Measurements from ENCODE around the gene PLEKHA3. TPM values are rescaled to one million over a fixed set of nuclear protein-coding genes. Genes with fewer than 3 reads are reported as not detected.

Gene PLEKHA3
- total RNA-seq, 2 donors from 2014 or later: 21.2 to 22.8 TPM

DNA sequence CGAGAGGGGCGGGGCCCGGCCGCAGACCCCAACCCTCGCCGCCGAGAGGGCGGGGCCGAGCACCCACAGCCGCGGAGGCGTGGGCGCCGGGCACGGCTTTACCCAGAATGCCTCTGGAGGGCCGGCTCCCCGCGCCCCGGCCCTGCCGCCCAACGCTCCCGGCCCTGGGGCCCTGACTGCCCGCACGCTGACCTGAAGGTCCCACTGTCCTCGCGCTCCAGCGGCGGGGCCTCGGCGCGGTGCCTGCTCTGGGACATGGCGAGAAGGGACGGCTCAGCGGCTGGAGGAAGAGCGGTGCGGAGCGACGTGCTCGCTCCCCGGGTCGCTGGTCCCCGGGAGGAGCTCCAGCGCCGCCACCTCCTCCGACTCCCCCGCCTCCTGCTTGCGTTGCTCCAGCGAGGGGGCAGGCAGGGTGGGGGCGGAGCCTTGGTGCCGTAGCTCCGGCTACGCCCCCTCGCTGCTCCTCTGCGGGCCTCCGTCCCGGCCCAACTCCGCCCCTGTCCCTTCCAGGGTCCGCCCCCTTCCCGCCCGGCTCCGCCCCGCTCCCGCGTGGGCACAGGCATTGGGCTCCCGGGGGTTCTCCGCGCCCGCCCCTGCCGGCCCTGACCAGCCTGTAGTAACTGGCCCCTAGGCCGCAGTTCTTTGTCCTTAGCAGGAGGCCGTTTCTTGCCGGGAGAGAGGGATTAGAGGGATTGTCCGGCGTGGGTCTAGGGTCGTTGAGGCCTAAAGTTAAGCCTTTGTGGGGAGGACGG is 29.3 kb upstream of the PLEKHA3 start, which contains the start of the genes PJVK and PRKRA:
PJVK (plus strand) TSS at position 605 of the 752 bp plus-strand sequence. CDS start 2,032 bp downstream, outside the sequence.
PRKRA (minus strand) TSS at position 402 of the 752 bp plus-strand sequence; CDS start at position 257, 145 bp downstream.
- Mint-ChIP-seq H3K27me3 (ENCODE audit: insufficient read depth) (no peaks in the 10 kb centered on the region), H3K4me3 (peak within 1 kb of the TSS; percentile 79), H3K36me3 (ENCODE audit: low read depth) (peaks cover 27% of the 10 kb centered on the region), H3K4me1 (peaks cover 19% of the 10 kb centered on the region), H3K9me3 (no peaks in the 10 kb centered on the region), H3K27ac (peak within 1 kb of the TSS; percentile 100)
- 0 to 4% methylated on average over 8 to 76 of the region's 76 CpGs for WGBS, 2 experiments (ENCODE audit: insufficient coverage in 1 of 2, insufficient read length in 1 of 2)
- Histone ChIP-seq H3K27me3 (ENCODE audit: control insufficient read depth, insufficient read depth, low read length, poor library complexity, severe bottlenecking) (no peaks in the 10 kb centered on the region), H3K4me3 (ENCODE audit: low read length) (peak within 1 kb of the TSS; percentile 92), H3K27ac (ENCODE audit: low read depth, low read length) (peak within 1 kb of the TSS; percentile 99), H3K9ac (ENCODE audit: extremely low read depth, low read length, poor library complexity, severe bottlenecking) (peak within 1 kb of the TSS; percentile 97), H3K36me3 (ENCODE audit: control insufficient read depth, insufficient read depth, low read length) (peaks cover 27% of the 10 kb centered on the region), H3K4me1 (ENCODE audit: control insufficient read depth, insufficient read depth, low read length) (no peaks in the 10 kb centered on the region), H3K9me3 (ENCODE audit: control insufficient read depth, low read length) (no peaks in the 10 kb centered on the region)
- TF ChIP-seq, protein P1, sequence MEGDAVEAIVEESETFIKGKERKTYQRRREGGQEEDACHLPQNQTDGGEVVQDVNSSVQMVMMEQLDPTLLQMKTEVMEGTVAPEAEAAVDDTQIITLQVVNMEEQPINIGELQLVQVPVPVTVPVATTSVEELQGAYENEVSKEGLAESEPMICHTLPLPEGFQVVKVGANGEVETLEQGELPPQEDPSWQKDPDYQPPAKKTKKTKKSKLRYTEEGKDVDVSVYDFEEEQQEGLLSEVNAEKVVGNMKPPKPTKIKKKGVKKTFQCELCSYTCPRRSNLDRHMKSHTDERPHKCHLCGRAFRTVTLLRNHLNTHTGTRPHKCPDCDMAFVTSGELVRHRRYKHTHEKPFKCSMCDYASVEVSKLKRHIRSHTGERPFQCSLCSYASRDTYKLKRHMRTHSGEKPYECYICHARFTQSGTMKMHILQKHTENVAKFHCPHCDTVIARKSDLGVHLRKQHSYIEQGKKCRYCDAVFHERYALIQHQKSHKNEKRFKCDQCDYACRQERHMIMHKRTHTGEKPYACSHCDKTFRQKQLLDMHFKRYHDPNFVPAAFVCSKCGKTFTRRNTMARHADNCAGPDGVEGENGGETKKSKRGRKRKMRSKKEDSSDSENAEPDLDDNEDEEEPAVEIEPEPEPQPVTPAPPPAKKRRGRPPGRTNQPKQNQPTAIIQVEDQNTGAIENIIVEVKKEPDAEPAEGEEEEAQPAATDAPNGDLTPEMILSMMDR (conservative IDR thresholded peaks at IDR 0.05): no peak
- DNase-seq: peak; percentile 99

DNA sequence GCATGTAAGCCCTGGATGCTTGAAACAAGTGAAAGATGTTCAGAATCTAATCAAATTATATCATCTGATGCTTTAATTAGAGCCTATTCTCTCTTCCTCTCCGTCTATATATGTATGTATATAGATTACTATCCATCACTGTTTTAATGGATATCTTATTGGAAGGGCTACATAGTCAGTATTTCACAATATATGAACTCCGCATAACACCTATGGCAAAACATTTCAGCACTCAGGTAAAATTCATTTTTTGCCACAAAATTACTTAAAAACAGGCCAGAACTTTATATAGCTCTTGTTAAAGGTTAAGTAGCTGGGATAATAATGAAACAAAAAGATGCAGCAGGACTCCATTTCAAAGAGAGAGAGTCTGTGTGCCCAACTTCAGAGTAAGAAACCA is 27.9 kb upstream of the PLEKHA3 start:
- peaks cover 16% of the 10 kb centered on the region for H3K36me3 ChIP-seq (ENCODE audit: control insufficient read depth, insufficient read depth, low read length)
- H3K9ac ChIP-seq (ENCODE audit: extremely low read depth, low read length, poor library complexity, severe bottlenecking): no peak overlapping the region
- H3K4me3 ChIP-seq (ENCODE audit: low read length): no peak overlapping the region
- no peaks in the 10 kb centered on the region for H3K4me1 ChIP-seq (ENCODE audit: control insufficient read depth, insufficient read depth, low read length)
- DNase-seq: no peak
- no peaks in the 10 kb centered on the region for H3K27me3 ChIP-seq (ENCODE audit: control insufficient read depth, insufficient read depth, low read length, poor library complexity, severe bottlenecking)
- no peaks in the 10 kb centered on the region for H3K9me3 ChIP-seq (ENCODE audit: control insufficient read depth, low read length)
- Mint-ChIP-seq H3K36me3 (ENCODE audit: low read depth) (peaks cover 16% of the 10 kb centered on the region), H3K27ac (no peak overlapping the region), H3K27me3 (ENCODE audit: insufficient read depth) (no peaks in the 10 kb centered on the region), H3K4me3 (peak overlapping the region; percentile 79), H3K4me1 (peaks cover 19% of the 10 kb centered on the region), H3K9me3 (no peaks in the 10 kb centered on the region)
- TF ChIP-seq, protein P1 (conservative IDR thresholded peaks at IDR 0.05): no peak
- H3K27ac ChIP-seq (ENCODE audit: low read depth, low read length): no peak overlapping the region
- WGBS, 2 experiments (ENCODE audit: insufficient coverage in 1 of 2, insufficient read length in 1 of 2): 100% methylated on average over 1 of the region's 2 CpGs; no CpG with 5 or more reads in 1 of the 2 experiments

- no peaks in the 10 kb centered on the region for H3K27me3 Mint-ChIP-seq (ENCODE audit: insufficient read depth)
- Histone ChIP-seq H3K4me3 (ENCODE audit: low read length) (no peak overlapping the region), H3K36me3 (ENCODE audit: control insufficient read depth, insufficient read depth, low read length) (peaks cover 12% of the 10 kb centered on the region), H3K4me1 (ENCODE audit: control insufficient read depth, insufficient read depth, low read length) (no peaks in the 10 kb centered on the region), H3K27ac (ENCODE audit: low read depth, low read length) (no peak overlapping the region), H3K27me3 (ENCODE audit: control insufficient read depth, insufficient read depth, low read length, poor library complexity, severe bottlenecking) (no peaks in the 10 kb centered on the region), H3K9me3 (ENCODE audit: control insufficient read depth, low read length) (no peaks in the 10 kb centered on the region), H3K9ac (ENCODE audit: extremely low read depth, low read length, poor library complexity, severe bottlenecking) (no peak overlapping the region)
- no peak overlapping the region for H3K4me3 Mint-ChIP-seq
- whole genome bisulfite sequencing, 2 experiments (ENCODE audit: insufficient coverage in 1 of 2, insufficient read length in 1 of 2): 93 to 95% methylated on average over 3 to 5 of the region's 5 CpGs
- TF ChIP-seq, protein P1 (conservative IDR thresholded peaks at IDR 0.05): no peak
- DNase-seq: no peak
- H3K9me3 Mint-ChIP-seq: no peaks in the 10 kb centered on the region
- H3K36me3 Mint-ChIP-seq (ENCODE audit: low read depth): peaks cover 13% of the 10 kb centered on the region
- peaks cover 19% of the 10 kb centered on the region for H3K4me1 Mint-ChIP-seq
- no peak overlapping the region for H3K27ac Mint-ChIP-seq
Observed at GRCh38 chr2:178452870-178453269, 27.4 kb upstream of the PLEKHA3 start.

All from endodermal cell (in vitro differentiated cells).